GM21619 (cell line): ENCODE data around the gene LRRC15.

Experiments
- ATAC-seq: cut with Tn5 transposase; IDR thresholded peaks from one replicate; pipeline ENCODE4 v1.9.1; 2021; ENCODE audit not compliant: unreplicated experiment

Gene LRRC15

GRCh38 chr3:194336601-194337355, 32.8 kb downstream of the LRRC15 start:
- no peak for ATAC-seq

GRCh38 chr3:194333981-194334320, 35.6 kb downstream of the LRRC15 start:
- no peak for ATAC-seq

DNA sequence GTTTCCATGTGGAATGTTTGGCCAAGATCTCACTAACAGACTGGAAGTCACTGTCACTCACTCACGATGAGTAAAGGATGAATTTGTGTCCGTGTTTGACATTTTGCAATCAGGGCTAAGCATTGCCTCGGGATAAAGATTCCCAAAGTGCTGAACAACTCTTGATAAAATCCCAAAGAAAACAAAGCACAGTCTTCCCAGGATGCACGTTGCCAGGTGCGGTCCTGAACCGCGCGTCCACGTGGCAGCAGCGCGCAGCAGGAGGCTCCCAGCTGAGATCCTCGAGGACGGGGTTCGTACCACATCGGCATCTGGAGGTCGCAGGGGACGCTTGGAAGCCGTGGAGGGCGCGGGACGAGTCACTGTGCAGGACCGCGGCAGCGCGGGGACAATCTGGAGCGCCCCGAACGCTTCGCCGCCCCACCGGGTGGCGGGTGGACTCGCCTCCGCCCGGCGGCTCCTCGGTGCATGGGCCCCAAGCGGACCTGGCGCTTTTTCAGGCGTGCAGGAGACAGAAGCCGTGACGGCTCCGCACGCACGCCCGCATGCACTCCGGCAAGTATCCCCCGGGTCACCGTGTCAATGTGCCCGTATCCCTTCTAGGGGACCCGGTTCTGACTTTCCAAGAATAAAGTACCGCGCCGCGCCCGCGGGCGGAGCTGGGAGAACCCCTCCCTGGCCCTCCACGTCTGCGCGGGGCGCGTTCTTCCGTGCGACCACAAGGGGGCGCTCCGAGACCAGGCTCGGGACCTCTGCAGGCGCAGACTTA, 36.1 kb downstream of the LRRC15 start:
- ATAC-seq = peak; percentile 86

DNA sequence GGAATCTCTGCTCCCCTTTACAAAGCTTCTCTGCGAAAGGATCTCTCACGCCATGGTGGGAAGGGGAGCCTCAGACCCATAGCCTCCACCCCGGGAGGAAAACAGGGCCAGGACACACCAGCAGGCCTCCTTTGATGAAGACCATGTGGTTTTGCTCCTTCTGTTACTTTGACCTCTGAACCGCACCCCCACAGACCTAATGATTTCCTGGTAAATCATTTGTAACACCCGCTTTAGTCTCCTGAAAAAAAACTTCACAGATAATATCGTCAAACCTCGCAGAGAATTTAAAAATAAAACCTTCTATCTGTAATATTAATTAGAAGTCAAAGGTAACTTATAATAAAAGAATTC, 36.7 kb downstream of the LRRC15 start:
- no peak for ATAC-seq

- ATAC-seq = no peak
These were observed 39.0 kb downstream of the LRRC15 start for GRCh38 chr3:194330579-194330978.

DNA sequence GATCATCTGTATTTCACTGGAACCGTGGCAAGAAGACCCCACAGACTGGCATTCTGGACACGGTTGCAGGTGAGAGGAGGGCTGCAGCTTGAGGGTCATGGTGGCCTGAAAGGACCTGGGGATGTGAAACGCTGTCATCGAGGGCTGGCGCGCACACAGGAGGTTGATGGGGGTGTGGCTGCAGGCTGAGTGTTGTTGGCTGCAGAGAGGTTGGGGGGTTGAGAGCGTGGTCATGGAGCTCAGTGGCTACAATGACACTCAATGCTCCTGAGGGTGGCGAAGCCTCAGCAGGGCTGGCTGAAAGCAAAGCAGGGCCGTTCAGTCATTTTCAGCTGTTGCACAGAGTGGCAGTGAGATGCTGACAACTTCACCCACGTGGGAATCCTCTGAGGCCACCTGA, 39.4 kb downstream of the LRRC15 start:
- no peak for ATAC-seq

DNA sequence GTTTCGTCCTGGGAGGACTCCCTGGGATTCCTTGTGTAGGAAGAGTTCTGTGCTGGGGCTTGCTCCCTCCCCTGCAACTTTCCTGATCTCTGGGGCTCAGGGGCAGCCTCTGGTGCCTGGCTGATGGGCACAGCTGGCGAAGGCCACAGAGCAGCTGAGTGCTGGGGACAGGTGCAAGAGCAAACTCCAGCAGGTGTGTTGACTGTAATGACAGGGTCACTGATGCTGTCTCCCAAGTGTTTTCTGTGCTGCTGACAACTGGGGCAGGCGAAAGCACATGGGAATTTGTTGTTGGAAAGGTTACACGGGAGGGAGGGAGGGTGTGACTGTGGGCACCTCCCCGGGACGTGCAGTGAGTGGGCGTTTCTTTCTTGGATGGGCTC, 40.0 kb downstream of the LRRC15 start:
- no peak for ATAC-seq

DNA sequence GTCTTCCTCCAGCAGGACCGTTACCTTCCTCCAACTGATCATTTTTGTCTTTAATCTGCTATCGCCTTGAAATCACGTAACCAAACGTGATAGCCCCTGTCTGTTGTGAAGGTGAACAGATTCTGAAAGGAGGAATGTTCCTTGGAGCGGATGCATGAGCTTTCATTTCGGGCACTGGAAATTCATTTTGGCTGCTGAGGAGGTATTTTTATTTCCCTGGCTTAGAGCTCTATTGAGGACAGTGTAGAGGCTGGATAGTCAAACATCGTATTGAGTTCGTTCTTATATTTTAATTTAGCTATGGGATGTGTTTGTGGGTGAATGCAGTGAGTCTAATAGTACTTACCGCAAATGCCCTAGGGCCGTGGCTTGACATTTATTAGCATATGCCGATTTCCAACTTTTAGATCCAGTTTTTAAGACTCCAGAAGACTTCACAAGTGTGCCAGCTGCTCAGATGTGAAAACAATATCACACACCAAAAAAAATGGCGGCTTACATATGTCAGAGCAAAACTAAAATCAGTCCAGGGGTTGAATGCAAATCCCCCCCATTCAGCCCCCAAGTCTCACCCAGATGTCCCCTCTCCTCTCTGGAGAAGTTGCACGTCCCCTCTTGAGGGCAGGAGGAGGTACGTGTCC, 40.5 kb downstream of the LRRC15 start:
- no peak for ATAC-seq

DNA sequence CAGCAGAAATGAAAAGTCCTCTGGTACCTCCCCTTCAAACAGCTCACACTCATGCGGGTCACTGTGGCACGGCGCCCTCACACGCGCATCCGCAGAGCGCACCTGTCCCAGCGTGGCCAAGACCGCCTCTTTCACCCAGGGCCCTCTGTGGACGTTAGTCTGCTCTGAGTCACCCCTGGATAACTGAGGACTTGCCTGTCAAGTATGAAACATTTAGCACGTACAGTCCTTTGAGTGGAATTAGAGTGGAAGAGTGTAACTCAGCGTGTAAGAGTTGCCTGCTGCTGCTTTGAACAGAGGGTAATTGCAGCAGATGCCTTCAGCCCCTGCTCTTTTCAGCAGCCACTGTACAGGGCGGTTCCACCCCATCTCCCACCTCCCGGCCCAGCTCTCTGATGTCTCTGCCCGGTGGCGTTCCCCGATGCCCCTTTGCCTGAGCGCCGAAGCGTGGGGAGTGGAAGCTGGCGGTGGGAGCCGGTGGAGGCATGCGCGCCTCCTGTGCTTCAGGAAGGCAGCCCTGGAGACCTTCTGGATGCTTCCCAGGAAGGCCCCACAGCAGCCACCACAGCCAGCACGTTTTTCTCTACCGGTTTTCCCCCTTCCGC, 41.4 kb downstream of the LRRC15 start:
- ATAC-seq = no peak

DNA sequence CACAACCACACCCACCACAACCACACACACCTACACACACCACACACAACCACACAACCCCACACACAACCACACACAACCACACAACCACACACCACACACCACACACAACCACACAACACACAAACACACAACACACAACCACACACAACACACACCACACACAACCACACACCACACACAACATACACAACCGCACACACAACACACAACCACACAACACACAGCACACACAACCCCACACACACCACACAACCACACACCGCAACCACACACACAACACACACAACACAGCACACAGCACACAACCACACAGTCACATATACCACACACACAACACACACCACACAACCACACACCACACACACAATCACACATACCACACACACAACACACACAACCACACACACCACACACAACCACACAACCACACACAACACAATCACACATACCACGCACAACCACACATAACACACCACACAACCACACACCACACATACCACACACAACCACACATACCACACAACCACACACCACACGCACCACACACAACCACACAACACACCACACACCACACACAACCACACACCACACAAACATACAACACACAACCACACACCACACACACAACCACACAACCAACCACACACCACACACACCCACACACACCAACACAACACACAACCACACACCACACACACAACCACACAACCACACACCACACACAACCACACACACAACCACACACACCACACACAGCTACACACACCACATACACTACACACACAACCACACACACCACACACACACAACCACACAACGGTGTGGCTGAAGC, 42.1 kb downstream of the LRRC15 start:
- no peak for ATAC-seq

- ATAC-seq = no peak
These were observed 42.6 kb downstream of the LRRC15 start for GRCh38 chr3:194326968-194327217.

- no peak for ATAC-seq
These were observed 43.2 kb downstream of the LRRC15 start for GRCh38 chr3:194326192-194326967.

DNA sequence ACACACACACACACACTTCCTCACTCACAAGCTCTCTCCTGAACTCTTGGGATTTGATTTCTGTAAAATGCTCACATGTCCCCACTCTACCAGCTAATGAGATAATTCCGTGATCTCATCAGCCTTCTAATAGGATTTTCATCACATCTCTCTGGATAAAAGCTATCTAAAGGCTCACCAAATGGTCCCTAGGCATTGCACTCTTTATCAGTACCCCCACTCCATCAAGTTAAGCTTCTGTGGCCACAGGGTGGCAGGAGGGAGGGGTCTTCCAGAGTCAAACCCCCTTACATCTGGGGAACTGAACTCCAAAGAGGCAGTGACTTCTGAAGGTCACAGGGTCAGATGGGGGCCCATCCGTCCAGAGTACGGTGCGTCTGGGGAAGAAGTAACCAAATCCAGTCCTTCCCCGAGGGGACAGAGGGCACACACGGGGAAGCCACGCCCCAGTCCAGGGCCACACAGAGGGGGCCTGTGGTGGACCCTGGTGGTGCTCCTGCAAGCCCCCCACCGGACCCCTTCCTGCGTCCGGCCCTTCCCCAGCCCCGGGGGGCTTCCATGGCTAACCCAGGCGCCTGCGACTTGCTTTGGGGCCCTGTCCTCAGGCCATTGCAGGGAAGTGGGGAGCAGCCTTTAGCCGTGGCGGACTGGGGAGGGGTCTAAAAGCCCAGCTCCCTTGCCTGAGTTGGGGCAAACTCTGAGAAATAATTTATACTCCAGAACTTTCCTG, 44.0 kb downstream of the LRRC15 start:
- ATAC-seq = no peak

GRCh38 chr3:194324823-194325327, 44.7 kb downstream of the LRRC15 start:
- ATAC-seq = no peak

DNA sequence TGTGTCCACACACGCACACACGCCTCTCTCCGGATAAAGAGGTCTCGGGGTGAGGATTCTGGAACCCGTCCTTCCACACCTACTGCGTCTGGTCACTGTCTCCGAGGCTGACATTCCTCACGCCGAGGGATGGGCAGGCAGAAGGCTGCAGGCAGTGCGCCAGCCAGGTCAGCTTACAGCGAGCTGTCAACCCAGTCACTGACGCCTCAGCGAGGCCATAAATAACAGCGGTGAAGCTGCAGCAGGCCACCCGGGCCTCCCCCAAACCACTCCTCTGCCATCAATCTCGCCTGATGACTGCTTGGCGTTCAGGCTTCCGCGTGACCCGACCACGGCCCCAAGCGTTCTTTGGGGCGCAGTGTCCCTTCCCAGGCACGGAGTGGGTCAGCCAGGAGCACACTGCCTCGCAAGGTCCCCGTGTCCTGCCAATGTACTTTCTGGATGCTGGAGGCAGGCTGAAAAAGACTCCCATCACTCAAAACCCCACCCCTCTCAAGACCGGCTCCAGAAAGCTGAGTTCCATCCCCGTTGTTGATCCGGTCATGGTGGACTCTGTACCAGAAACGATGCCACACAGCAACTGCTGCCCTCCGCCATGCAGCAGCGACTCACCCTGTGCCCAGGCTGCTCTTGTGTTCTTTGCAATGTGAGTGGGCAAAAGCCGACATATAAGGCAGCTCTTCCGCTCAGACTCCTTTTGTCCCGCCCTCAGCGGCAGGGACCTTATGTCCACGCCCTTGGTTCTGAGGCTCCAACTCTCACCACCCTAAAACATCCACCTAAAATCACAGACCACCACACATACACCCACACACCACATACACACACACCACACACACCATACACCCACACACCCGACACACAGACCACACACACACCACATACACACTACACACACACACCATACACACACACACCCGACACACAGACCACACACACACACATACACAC, 45.5 kb downstream of the LRRC15 start:
- ATAC-seq = peak; percentile 62

GRCh38 chr3:194322678-194323211, 46.8 kb downstream of the LRRC15 start:
- no peak for ATAC-seq

DNA sequence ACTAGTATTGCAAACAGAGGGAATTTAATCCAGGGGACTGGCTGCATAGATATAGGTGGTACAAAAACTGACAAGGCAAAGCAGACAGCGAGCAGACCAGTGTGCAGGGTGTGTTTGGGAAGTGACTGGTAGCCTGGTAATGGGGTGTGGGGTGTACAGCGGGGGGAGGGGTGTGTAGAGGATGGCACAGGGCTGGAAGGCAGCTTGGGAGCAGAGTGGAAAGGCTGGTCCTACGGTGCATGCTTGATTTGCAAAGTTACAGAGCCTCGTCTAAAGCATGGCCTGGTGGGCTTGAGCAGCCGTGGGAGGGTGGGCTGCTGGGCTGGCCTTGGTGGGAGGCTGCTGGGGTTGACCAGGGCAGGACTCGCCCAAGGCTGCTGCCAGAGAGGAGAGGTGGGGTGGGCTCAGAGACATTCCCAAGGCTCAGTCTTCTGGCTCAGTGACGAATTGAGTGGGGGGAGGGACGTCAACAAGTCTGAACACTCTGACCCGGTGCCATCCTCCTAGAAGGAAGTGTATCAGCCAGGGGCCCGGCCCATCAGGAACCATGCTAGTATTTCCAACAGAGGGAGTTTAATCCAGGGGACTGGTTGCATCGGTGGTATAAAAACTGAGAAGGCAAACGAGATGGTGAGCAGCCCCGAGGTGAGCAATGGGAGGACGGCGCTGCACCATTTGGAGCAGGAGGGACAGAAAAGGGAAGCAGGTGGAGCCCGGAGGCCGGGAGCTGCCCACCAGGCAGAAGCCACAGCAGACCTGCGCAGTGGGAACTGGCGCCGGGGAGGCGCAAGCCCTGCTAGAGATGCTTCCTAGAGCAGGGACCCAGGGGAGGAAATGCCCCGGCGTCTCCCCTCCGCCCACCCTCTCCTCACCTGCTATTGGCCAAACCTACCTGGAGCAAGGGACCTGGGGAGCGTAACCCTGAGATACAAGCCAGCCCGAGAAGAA, 47.6 kb downstream of the LRRC15 start:
- ATAC-seq = no peak
